ENCODE measurements around the gene TFEB. TPM values are rescaled to one million over a fixed set of nuclear protein-coding genes. Genes with fewer than 3 reads are reported as not detected.

Gene TFEB
- total and polyA plus RNA-seq, 4 donors = 13.3 to 38.4 (median 27.8) TPM

DNA sequence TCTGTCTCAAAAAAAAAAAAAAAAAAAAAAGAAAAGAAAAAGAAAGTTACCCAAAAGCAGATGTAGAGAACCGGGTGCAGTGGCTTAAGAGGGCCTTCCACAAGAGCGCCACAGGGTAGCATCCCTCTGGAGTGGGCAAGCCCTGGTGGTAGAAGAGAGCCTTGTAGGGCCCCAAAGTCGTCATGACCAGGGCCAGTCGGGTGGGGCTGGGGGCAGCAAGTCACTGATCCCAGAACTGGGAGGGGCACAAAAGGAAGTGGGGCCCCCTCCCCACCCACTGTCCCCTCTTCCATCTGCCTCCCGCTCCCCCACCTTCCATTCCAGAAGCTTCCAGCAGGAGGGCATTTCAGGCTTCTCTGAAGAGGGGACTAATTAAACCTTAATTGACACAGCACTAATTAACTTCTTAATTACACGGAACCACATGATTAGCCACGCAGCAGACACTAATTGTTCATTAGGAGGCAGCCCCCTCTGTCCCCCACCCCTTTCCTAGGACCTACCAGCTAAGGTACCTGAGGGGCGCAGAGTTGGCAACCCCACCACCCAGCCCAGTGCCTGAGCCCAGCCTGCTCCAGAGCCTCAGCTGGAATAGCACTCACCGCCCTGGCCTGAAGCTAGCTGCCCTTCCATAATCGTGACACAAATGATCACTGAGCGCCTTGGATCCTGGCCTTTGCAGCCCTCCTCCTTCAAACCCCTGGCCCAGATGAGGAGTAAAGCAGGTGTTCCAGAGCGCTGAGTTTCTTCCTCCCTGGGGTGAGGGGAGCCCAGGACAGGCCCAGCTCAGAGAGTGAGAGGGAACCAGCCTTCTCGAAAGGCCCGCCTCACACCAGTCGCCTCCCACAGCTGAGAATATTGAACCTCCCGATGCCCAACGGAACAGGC is 62.3 kb downstream of the TFEB start:
- 88 to 92% methylated on average over 17 of the region's 17 CpGs for WGBS, 2 donors
- DNase-seq = peak in 1 of 3 donors; percentile 11

DNA sequence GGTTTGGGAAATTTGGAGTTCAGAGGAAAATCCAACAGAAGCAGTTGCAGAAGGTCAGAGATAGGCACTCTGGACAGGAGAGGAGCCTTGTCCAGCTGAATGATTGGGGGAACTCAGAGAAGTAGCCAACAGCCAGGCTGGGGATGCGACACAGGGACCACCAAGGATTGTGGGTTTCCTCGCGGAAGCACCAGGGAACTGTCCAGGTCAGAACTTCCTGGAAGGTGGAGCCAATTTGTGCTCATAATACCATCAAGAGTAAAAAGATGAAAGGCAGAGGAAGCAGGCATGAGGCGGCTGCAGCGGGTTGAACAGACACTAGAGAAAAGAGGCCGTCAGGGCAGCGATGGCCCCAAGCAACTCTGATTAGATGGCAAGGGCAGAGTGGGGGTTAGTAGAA is 63.4 kb downstream of the TFEB start:
- no peaks in the 10 kb centered on the region for H3K36me3 ChIP-seq (ENCODE audit: control insufficient read depth in 4 of 4, insufficient read depth in 4 of 4, low read length in 4 of 4)
- no peak for DNase-seq
- TF ChIP-seq, protein P1, sequence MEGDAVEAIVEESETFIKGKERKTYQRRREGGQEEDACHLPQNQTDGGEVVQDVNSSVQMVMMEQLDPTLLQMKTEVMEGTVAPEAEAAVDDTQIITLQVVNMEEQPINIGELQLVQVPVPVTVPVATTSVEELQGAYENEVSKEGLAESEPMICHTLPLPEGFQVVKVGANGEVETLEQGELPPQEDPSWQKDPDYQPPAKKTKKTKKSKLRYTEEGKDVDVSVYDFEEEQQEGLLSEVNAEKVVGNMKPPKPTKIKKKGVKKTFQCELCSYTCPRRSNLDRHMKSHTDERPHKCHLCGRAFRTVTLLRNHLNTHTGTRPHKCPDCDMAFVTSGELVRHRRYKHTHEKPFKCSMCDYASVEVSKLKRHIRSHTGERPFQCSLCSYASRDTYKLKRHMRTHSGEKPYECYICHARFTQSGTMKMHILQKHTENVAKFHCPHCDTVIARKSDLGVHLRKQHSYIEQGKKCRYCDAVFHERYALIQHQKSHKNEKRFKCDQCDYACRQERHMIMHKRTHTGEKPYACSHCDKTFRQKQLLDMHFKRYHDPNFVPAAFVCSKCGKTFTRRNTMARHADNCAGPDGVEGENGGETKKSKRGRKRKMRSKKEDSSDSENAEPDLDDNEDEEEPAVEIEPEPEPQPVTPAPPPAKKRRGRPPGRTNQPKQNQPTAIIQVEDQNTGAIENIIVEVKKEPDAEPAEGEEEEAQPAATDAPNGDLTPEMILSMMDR (IDR thresholded peaks at IDR 0.05; ENCODE audit: control extremely low read depth, extremely low read depth) = no peak
- no peak for ATAC-seq (ENCODE audit: insufficient read depth, low FRiP score)
- no peak overlapping the region for H3K9ac ChIP-seq (ENCODE audit: insufficient read depth in 1 of 2, low read length in 2 of 2)
- 81 to 90% methylated on average over 7 of the region's 7 CpGs for WGBS, 2 donors
- no peaks in the 10 kb centered on the region for H3K9me3 ChIP-seq (ENCODE audit: control insufficient read depth in 4 of 4, insufficient read depth in 3 of 4, low read length in 3 of 4)
- no peaks in the 10 kb centered on the region for H3K27me3 ChIP-seq (ENCODE audit: control insufficient read depth in 3 of 3, insufficient read depth in 3 of 3, low read length in 2 of 3)
- no peak overlapping the region for H3K4me3 ChIP-seq
- H3K4me1 ChIP-seq (ENCODE audit: control insufficient read depth in 5 of 5, insufficient read depth in 5 of 5, low read length in 5 of 5) = no peaks in the 10 kb centered on the region
- no peak overlapping the region for H3K27ac ChIP-seq (ENCODE audit: low read depth in 1 of 2, low read length in 1 of 2)

More for the DNA sequence above, 62.3 kb downstream of the TFEB start:
- ATAC-seq (ENCODE audit: insufficient read depth, low FRiP score) = no peak
- H3K27ac ChIP-seq (ENCODE audit: low read depth in 1 of 2, low read length in 1 of 2) = no peak overlapping the region
- H3K36me3 ChIP-seq (ENCODE audit: control insufficient read depth in 4 of 4, insufficient read depth in 4 of 4, low read length in 4 of 4) = no peaks in the 10 kb centered on the region
- H3K4me3 ChIP-seq = no peak overlapping the region
- no peaks in the 10 kb centered on the region for H3K27me3 ChIP-seq (ENCODE audit: control insufficient read depth in 3 of 3, insufficient read depth in 3 of 3, low read length in 2 of 3)
- no peaks in the 10 kb centered on the region for H3K9me3 ChIP-seq (ENCODE audit: control insufficient read depth in 4 of 4, insufficient read depth in 3 of 4, low read length in 3 of 4)
- no peaks in the 10 kb centered on the region for H3K4me1 ChIP-seq (ENCODE audit: control insufficient read depth in 5 of 5, insufficient read depth in 5 of 5, low read length in 5 of 5)
- H3K9ac ChIP-seq (ENCODE audit: insufficient read depth in 1 of 2, low read length in 2 of 2) = no peak overlapping the region
- TF ChIP-seq, protein P1 (IDR thresholded peaks at IDR 0.05; ENCODE audit: control extremely low read depth, extremely low read depth) = no peak

DNA sequence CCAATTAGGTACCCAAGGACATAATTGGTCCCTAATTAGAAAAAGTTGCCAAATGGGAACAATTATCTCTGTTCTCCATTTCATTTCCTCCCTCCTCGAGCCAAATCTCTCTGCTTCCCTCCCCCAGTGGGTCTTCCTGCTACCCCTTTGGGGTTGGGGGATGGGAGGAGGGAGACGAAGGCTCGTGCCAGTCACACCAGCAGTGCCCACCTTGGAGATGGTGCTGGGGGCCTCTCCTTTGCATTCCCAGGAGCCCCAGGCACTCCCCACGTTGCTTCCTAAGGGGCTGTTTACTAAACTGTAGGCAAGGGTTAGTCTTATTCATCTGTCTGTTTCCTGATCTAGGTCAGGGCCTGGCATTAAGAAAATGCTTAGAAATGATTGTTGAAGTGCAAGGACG is 64.0 kb downstream of the TFEB start:
- Histone ChIP-seq H3K27ac (ENCODE audit: low read depth in 1 of 2, low read length in 1 of 2) (no peak overlapping the region), H3K9me3 (ENCODE audit: control insufficient read depth in 4 of 4, insufficient read depth in 3 of 4, low read length in 3 of 4) (no peaks in the 10 kb centered on the region), H3K9ac (ENCODE audit: insufficient read depth in 1 of 2, low read length in 2 of 2) (no peak overlapping the region), H3K4me3 (no peak overlapping the region), H3K27me3 (ENCODE audit: control insufficient read depth in 3 of 3, insufficient read depth in 3 of 3, low read length in 2 of 3) (no peaks in the 10 kb centered on the region), H3K36me3 (ENCODE audit: control insufficient read depth in 4 of 4, insufficient read depth in 4 of 4, low read length in 4 of 4) (no peaks in the 10 kb centered on the region), H3K4me1 (ENCODE audit: control insufficient read depth in 5 of 5, insufficient read depth in 5 of 5, low read length in 5 of 5) (no peaks in the 10 kb centered on the region)
- TF ChIP-seq, protein P1 (IDR thresholded peaks at IDR 0.05; ENCODE audit: control extremely low read depth, extremely low read depth) = no peak
- ATAC-seq (ENCODE audit: insufficient read depth, low FRiP score) (no peak), DNase-seq (no peak)
- 42 to 44% methylated on average over 5 of the region's 5 CpGs for WGBS, 2 donors

Data from lung (tissue), 12 donors.